ENCODE results near the gene ACTL6A.

DNA sequence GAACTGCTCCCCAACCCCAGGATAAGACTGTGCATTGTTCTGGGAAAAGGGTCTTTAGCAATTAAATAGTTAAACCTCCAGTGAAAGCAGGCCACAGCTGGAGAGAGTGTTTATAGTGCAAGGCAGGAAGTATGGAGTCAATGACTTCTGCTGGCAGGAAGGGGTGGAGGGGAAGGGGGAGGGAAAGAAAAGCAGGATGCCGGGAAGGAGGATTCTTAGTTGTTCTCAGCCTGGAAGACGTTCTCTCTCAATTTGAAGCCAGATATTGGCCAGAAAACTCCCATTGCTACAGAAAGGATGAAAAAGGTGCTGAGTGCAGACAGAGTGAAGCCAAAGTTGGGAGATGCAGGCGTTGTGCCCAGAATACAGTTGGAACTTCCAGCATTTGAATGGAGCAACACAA, 35.7 kb upstream of the ACTL6A start:
- no peak for TF ChIP-seq CTCF (IDR thresholded peaks at IDR 0.05 in 4 of 5, conservative IDR thresholded peaks at IDR 0.05 in 1 of 5)
- no peak for TF ChIP-seq POLR2A (IDR thresholded peaks at IDR 0.05)

Measured in gastrocnemius medialis (tissue), 4 donors.